IPS-20b (cell line): Measurements from ENCODE around the gene GMPS.

ENCODE experiments used
- H3K27ac ChIP-seq: one replicate; pipeline ENCODE4 v1.5.1; 2013; ENCODE audit warnings: low read length
- H3K27me3 ChIP-seq: 2 replicates; pipeline ENCODE4 v1.6.1; 2013; ENCODE audit warnings: mild to moderate bottlenecking, low read length, inconsistent platforms; ENCODE audit not compliant: insufficient read depth
- H3K36me3 ChIP-seq: 2 replicates; pipeline ENCODE4 v1.6.1; 2013; ENCODE audit warnings: low read depth, mild to moderate bottlenecking, inconsistent platforms, low read length, moderate library complexity; ENCODE audit not compliant: insufficient read depth
- H3K4me1 ChIP-seq: 2 replicates; pipeline ENCODE4 v1.6.1; 2013; ENCODE audit warnings: mild to moderate bottlenecking, control low read depth, inconsistent platforms, low read length, moderate library complexity; ENCODE audit not compliant: insufficient read depth
- H3K4me3 ChIP-seq: 2 replicates; pipeline ENCODE4 v1.5.1; 2013; ENCODE audit warnings: mild to moderate bottlenecking, low read length, inconsistent platforms
- H3K9ac ChIP-seq: 2 replicates; pipeline ENCODE4 v1.6.1; 2013; ENCODE audit warnings: low read depth, mild to moderate bottlenecking, inconsistent platforms, low read length, moderate library complexity
- H3K9me3 ChIP-seq: 2 replicates; pipeline ENCODE4 v1.6.1; 2013; ENCODE audit warnings: mild to moderate bottlenecking, low read depth, low read length, inconsistent platforms; ENCODE audit not compliant: insufficient read depth

The GMPS gene

GRCh38 chr3:155908605-155909004 is 38.2 kb downstream of the GMPS start:
- no peak overlapping the region for H3K4me3 ChIP-seq
- no peak overlapping the region for H3K9ac ChIP-seq
- H3K36me3 ChIP-seq = peaks cover 97% of the 10 kb centered on the region
- no peak overlapping the region for H3K27ac ChIP-seq
- H3K9me3 ChIP-seq = no peaks in the 10 kb centered on the region
- H3K27me3 ChIP-seq = no peaks in the 10 kb centered on the region
- no peaks in the 10 kb centered on the region for H3K4me1 ChIP-seq

GRCh38 chr3:155912090-155912489 is 41.6 kb downstream of the GMPS start:
- H3K4me1 ChIP-seq = no peaks in the 10 kb centered on the region
- H3K27ac ChIP-seq = no peak overlapping the region
- no peaks in the 10 kb centered on the region for H3K9me3 ChIP-seq
- H3K27me3 ChIP-seq = no peaks in the 10 kb centered on the region
- H3K4me3 ChIP-seq = no peak overlapping the region
- H3K9ac ChIP-seq = no peak overlapping the region
- peaks cover 95% of the 10 kb centered on the region for H3K36me3 ChIP-seq

DNA sequence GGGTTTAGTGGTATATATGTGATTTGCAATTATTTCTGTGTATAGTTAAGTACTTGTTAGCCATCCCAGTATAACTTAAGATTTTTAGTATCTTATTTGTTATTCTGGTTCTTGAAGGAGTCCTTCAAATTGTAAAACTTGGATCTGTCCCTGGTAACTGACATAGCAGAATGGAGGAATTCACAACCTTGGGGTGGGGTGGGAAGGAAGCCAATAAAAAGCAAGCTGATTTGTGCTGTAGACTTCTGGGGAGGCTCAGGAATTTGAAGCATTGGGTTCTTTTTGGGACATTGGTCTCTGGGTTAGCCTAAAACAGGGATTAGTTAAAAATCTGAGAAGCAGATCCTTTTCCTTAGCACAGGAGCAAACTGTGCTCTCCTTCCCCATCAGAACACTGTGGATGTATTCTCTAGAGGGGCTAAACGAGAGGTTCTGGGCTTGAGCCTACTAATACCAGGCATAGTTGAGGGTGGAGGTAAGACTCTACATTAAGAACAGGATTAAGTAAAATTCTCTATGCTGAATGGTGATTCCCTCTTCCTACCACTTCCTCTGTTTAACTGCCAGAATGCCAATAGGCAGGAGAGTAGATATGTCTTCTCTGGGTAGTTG is 42.2 kb downstream of the GMPS start:
- Histone ChIP-seq H3K27me3 (no peaks in the 10 kb centered on the region), H3K4me1 (no peaks in the 10 kb centered on the region), H3K9ac (no peak overlapping the region), H3K4me3 (no peak overlapping the region), H3K27ac (no peak overlapping the region), H3K9me3 (no peaks in the 10 kb centered on the region), H3K36me3 (peaks cover 95% of the 10 kb centered on the region)

GRCh38 chr3:155917781-155918180 is 47.3 kb downstream of the GMPS start:
- Histone ChIP-seq H3K4me3 (no peak overlapping the region), H3K9ac (no peak overlapping the region), H3K27me3 (no peaks in the 10 kb centered on the region), H3K27ac (no peak overlapping the region), H3K36me3 (peaks cover 94% of the 10 kb centered on the region), H3K4me1 (no peaks in the 10 kb centered on the region), H3K9me3 (no peaks in the 10 kb centered on the region)

DNA sequence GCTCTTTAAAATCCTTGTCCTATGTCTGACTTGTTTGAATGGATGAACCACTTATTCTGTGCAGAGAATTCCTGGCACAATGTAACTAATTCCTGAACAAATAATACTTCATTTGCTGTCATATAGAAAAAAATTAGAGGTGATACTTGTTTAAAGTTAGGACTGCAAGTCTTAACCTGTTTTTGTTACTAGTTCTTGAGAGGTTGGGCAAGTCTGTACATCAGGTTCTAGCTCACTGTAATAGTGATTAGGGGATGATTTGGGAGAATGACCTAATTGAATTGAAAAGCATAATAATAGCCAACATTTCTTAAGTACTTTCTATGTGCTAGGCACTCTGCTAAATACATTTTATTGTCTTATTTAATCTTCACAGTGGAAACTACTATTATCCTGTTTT is 49.3 kb downstream of the GMPS start:
- no peaks in the 10 kb centered on the region for H3K4me1 ChIP-seq
- no peak overlapping the region for H3K27ac ChIP-seq
- no peak overlapping the region for H3K4me3 ChIP-seq
- no peaks in the 10 kb centered on the region for H3K9me3 ChIP-seq
- H3K27me3 ChIP-seq = no peaks in the 10 kb centered on the region
- peaks cover 97% of the 10 kb centered on the region for H3K36me3 ChIP-seq
- no peak overlapping the region for H3K9ac ChIP-seq

DNA sequence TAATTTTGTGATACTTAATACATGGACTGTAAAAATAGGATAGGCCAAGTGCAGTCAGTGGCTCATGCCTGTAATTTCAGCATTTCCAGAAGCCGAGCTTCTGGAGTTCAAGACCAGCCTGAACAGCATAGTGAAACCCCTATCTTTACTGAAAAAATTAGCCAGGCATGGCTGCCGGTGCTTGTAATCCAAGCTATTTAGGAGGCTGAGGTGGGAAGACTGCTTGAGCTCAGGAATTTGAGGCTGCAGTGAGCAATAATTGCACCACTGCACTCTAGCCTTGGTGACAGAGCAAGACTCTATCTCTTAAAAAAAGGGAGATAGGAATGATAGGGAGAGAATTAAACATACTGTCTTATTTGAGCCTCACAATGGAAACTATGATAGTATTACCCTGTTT is 51.0 kb downstream of the GMPS start:
- no peak overlapping the region for H3K4me3 ChIP-seq
- H3K9me3 ChIP-seq = no peaks in the 10 kb centered on the region
- H3K27ac ChIP-seq = no peak overlapping the region
- H3K4me1 ChIP-seq = no peaks in the 10 kb centered on the region
- H3K9ac ChIP-seq = no peak overlapping the region
- peaks cover 95% of the 10 kb centered on the region for H3K36me3 ChIP-seq
- H3K27me3 ChIP-seq = no peaks in the 10 kb centered on the region

GRCh38 chr3:155934230-155934629 is 63.8 kb downstream of the GMPS start:
- Histone ChIP-seq H3K27ac (no peak overlapping the region), H3K4me3 (no peak overlapping the region), H3K36me3 (peaks cover 78% of the 10 kb centered on the region), H3K4me1 (no peaks in the 10 kb centered on the region), H3K9me3 (no peaks in the 10 kb centered on the region), H3K27me3 (no peaks in the 10 kb centered on the region), H3K9ac (no peak overlapping the region)

- no peaks in the 10 kb centered on the region for H3K27me3 ChIP-seq
- H3K36me3 ChIP-seq = peaks cover 63% of the 10 kb centered on the region
- no peak overlapping the region for H3K9ac ChIP-seq
Measured at GRCh38 chr3:155938409-155938808, 68.0 kb downstream of the GMPS start.

GRCh38 chr3:155941354-155941753 is 70.9 kb downstream of the GMPS start:
- H3K27me3 ChIP-seq = no peaks in the 10 kb centered on the region
- H3K4me1 ChIP-seq = no peaks in the 10 kb centered on the region
- peaks cover 33% of the 10 kb centered on the region for H3K36me3 ChIP-seq
- H3K9me3 ChIP-seq = no peaks in the 10 kb centered on the region
- no peak overlapping the region for H3K9ac ChIP-seq
- no peak overlapping the region for H3K4me3 ChIP-seq
- no peak overlapping the region for H3K27ac ChIP-seq

More at GRCh38 chr3:155938409-155938808, 68.0 kb downstream of the GMPS start:
- no peak overlapping the region for H3K4me3 ChIP-seq
- no peak overlapping the region for H3K27ac ChIP-seq
- no peaks in the 10 kb centered on the region for H3K4me1 ChIP-seq
- no peaks in the 10 kb centered on the region for H3K9me3 ChIP-seq

DNA sequence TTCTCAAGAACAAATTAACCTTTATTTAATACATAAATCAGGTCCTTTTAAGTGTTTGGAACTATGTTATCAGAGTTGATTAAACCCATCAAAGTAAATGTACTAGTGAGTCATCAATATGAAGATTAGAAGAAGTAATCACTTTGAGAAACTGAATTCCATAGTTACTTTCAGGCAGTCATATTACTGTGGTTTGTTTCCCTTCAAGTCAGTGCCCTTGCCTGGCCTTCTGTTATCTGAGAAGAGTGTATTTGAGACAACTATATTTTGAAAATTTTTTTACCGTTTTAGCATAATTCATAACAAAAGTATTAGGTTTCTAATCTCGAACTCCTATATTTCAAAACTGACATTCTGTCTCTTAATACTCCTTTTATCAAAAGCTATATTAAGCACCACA is 73.6 kb downstream of the GMPS start:
- Histone ChIP-seq H3K27me3 (no peaks in the 10 kb centered on the region), H3K9me3 (no peaks in the 10 kb centered on the region), H3K4me1 (no peaks in the 10 kb centered on the region; the same call in 1 of the 2 replicates), H3K9ac (no peak overlapping the region), H3K4me3 (no peak overlapping the region), H3K27ac (no peak overlapping the region), H3K36me3 (peaks cover 6% of the 10 kb centered on the region; the same call in 1 of the 2 replicates)

- peaks cover 12% of the 10 kb centered on the region; the same call in 1 of the 2 replicates for H3K4me1 ChIP-seq
- H3K36me3 ChIP-seq = peaks cover 3% of the 10 kb centered on the region; the same call in 1 of the 2 replicates
- H3K27me3 ChIP-seq = no peaks in the 10 kb centered on the region
- H3K9me3 ChIP-seq = no peaks in the 10 kb centered on the region
- H3K9ac ChIP-seq = no peak overlapping the region
- H3K27ac ChIP-seq = no peak overlapping the region
- no peak overlapping the region for H3K4me3 ChIP-seq
Measured at GRCh38 chr3:155946178-155946577, 75.7 kb downstream of the GMPS start.

DNA sequence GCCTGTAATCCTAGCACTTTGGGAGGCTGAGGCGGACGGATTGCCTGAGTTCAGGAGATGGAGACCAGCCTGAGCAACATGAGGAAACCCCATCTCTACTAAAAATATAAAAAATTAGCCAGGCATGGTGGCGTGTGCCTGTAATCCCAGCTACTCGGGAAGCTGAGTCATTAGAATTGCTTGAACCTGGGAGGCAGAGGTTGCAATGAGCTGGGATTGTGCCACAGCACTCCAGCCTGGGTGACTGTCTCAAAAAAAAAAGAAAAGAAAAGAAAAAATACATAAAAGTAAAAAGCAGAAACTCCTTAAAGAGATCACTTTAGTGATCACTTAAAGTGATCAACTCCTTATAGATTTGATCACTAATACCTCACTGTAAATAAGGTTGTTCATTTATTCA is 78.0 kb downstream of the GMPS start:
- no peaks in the 10 kb centered on the region; the same call in 1 of the 2 replicates for H3K9me3 ChIP-seq
- no peak overlapping the region for H3K4me3 ChIP-seq
- H3K27me3 ChIP-seq = no peaks in the 10 kb centered on the region
- H3K9ac ChIP-seq = no peak overlapping the region
- no peak overlapping the region for H3K27ac ChIP-seq
- H3K4me1 ChIP-seq = peaks cover 12% of the 10 kb centered on the region; the same call in 1 of the 2 replicates
- H3K36me3 ChIP-seq = no peaks in the 10 kb centered on the region; the same call in 1 of the 2 replicates
